Bone marrow (tissue), 2 donors: ENCODE data around the gene GPX6.
"Not testable (repeated sequence)": the region's sequence is repeated elsewhere in the genome, so short reads cannot be mapped to it uniquely, and the experiment has no call there.

Experiments
- DNase-seq, 2 donors: peaks; one replicate each; lab custom pipeline; 2025; lab: John Stamatoyannopoulos, UW

GPX6 gene

DNA sequence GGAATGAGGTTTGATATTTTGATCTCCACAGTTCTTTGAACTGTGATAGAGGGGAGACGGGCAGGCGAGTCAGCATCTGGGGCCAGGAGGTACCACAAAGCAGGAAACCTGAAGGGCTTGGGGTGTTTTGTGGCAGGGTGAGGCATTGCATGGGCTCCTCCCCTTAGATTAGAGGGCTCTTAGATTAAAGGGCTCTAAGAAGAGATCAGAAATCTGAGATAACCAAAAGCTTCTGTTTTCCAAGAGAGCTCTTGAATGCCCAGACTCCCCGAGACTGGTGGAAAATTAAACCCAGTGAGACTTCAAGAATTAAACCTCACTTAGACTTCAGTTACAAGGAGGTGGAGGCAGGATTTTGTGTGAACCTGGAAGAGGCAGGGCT lies 7.6 kb upstream of the GPX6 start:
- DNase-seq, result no peak

DNA sequence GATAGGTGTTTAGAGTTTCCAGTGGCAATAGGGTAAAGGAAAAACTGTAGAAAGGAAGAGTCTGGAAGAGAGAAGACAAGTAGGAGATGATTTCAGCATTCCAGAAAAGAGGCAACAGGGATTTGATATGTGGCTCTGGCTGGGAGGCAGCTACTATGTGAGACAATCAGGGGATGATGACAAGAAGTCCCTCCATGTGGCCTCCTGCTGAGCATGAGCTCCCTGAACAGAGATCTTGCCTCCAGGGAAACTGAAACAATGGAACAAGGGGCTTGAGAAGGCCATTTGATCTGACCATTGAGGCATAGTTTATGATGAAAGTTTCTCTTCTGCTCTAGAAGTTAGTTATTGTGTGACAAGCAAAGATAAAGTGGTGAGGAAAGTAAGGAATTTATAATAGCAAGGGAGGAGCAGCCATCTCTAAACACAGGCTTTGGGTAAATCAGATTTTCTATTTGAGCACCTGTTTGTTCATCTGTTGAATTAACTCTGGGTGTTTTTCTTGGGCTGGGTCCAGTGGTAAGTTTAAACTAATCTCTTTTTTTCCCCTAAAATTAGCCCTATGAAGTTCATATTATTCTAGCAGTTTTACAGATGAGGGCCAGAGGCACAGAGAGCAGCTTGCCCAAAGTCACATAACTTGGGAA lies 7.1 kb upstream of the GPX6 start:
- no peak for DNase-seq

DNA sequence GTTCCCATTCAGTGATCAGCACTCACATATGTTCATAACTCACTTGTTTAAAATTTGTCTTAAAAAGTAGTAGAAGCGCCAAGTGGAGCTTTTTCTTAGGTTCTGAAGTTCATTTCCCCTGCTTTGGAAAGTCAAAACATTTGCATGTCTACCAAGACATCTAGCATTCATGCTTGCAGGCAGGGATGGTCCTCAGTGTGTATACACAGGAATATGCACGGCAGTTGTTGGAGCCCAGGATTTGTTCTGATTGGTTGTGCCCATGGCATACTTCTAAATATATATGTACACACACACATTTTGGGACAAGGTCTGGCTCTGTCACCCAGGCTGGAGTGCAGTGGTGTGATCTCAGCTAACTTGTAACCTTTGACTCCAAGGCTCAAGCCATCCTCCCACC lies 2.4 kb upstream of the GPX6 start:
- no peak for DNase-seq

DNA sequence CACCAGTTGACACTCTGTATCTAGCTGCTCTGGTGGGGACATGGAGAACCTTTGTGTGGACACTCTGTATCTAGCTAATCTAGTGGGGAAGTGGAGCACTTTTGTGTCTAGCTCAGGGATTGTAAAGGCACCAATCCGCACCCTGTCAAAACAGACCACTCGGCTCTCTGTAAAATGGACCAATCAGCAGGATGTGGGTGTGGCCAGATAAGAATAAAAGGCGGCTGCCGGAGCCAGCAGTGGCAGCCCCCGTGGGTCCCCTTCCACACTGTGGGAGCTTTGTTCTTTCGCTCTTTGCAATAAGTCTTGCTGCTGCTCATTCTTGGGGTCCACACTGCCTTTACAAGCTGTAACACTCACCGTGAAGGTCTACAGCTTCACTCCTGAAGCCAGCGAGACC lies 3.2 kb downstream of the GPX6 start:
- not testable (repeated sequence) for DNase-seq

DNA sequence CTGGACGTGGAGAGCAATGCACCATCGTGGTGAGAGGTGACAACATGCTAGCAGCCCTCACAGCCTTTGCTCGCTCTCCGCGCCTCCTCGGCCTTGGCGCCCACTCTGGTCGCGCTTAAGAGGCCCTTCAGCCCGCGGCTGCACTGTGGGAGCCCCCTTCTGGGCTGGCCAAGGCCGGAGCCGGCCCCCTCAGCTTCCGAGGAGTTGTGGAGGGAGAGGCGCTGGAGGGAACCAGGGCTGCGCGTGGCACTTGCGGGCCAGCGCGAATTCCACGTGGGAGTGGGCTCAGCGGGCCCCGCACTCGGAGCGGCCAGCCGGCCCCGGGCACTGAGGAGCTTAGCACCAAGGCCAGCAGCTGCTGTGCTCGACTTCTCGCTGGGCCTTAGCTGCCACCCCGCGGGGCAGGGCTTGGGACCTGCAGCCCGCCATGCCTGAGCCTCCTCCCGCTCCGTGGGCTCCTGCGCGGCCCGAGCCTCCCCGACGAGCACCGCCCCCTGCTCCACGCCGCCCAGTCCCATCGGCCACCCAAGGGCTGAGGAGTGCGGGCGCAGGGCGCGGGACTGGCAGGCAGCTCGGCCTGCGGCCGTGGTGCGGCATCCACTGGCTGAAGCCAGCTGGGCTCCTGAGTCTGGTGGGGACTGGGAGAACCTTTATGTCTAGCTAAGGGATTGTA lies 3.8 kb downstream of the GPX6 start:
- no peak for DNase-seq

DNA sequence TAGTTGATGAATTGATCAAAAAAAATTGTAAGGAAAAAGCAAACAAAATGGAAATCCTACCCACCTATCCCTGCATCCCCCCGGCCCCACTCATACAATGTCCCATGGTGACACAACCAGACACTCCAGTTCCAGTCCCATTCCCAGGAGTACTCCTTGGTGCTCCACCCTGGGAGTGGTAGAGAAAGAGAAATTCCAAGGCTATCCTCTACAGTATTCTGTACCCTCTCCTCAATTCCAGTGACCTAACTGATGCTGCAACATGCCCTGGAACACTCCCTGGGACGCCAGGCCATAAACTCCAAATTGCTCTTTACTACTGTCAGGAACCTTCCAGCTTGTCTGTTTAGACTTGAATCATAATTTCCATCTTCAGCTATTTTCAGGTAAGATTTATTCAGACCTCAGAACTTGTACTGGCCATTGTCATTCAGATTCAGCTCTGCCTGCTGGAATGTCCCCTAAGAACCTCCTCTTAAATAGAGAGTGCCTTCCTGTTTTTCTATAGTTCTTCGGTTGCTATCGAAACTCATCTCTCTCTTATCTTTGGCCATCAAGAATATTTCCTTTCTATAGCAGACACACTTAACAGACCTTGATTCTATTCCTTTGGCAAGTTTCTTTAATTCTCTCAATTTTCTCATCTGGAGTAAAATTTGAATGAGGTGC lies 8.7 kb downstream of the GPX6 start:
- DNase-seq, result no peak

DNA sequence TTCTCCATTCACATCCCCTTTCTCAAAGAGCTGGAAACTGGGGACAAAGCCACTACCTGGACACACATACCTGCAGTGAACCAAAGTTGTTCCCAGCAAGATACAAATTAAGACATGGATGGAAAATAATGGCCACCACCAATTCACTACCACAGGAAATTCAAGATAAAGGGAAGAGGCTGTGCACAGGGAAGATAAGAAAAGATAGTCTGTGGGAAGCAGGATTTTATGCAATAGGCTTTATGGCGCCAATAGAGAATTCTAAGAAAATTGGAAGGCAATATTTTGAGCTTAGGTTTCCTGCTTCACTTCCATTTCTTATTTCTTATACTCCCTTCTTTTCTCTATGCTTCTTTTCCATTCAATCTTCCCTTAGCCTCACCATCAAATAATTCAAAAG lies 9.9 kb downstream of the GPX6 start:
- no peak for DNase-seq

DNA sequence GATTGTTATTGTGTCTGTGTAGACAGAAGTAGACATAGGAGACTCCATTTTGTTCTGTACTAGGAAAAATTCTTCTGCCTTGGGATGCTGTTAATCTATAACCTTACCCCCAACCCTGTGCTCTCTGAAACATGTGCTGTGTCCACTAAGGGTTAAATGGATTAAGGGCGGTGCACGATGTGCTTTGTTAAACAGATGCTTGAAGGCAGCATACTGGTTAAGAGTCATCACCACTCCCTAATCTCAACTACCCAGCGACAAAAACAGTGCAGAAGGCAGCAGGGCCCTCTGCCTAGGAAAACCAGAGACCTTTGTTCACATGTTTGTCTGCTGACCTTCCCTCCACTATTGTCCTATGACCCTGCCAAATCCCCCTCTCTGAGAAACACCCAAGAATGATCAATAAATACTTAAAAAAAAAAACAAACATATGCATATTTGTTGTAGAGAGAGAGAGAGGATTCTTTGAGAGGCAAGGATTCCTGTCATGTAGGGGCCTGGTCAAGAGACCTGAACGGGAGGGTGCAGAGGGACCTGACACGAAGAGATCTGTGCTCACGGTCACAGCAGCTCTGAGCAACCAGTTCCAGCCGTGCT lies 12.8 kb downstream of the GPX6 start:
- not testable (repeated sequence) for DNase-seq

DNA sequence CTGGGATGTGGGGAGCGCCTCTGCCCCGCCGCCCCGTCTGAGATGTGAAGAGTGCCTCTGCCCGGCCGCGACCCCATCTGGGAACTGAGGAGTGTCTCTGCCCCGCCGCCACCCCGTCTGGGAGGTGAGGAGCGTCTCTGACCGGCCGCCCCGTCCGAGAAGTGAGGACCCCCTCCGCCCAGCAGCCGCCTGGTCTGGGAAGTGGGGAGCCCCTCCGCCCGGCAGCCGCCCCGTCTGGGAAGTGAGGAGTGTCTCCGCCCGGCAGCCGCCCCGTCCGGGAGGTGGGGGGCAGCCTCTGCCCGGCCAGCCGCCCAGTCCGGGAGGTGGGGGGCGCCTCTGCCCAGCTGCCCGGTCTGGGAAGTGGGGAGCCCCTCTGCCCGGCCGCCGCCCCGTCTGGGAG lies 13.5 kb downstream of the GPX6 start:
- DNase-seq, result not testable (repeated sequence)

DNA sequence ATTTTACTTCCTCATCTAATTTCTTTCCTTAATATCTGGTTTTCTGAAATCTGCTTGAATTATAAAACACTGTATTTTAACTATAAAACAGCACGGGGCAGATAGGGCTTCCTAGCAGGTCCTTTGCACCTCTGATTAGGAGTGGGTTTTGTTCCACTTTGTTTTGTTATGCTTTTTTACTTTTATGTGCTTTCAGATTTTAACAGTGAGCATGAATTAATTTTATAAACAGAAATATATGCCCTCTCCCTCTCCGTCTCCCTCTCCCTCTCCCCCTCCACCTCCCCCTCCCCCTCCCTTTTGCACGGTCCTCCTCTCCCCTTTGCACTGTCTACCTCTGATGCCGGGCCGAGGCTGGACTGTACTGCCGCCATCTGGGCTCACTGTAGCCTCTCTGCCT lies 14.3 kb downstream of the GPX6 start:
- DNase-seq, result no peak

DNA sequence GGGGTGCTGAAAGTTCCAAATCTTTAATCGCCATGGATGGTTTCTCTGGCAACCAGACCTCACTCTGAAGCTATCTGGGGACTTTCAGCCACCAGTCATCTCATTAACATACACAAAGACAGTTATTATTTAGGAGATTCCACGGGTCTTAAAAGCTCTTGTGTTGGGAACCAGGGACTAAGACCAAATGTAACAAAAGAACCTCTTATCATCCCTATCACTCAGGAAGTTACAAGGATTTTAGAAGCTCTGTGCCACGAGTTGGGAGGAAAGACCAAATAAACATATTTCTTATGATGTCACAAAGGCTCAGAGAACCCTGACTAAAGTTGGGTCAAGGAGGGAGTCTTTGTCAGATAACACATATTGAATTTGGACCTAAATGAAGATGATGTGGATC lies 17.7 kb downstream of the GPX6 start:
- no peak for DNase-seq

DNA sequence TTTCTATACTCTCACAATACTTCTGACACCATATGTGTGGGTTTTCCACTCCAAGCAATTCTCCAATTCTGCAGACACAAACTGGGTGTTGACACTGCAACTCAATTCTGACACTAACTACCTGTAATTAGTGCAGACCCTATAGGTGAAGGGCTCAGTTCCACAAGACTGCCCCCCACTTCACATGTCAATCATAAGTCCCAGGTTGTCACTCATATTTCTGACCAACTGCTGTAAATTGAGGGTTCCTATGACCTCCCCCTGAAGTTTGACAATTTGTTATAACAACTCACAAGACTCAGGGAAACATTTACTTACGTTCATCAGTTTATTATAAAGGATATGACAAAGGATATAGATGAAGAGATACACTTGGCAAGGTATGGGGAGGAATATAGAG lies 18.3 kb downstream of the GPX6 start:
- no peak for DNase-seq

DNA sequence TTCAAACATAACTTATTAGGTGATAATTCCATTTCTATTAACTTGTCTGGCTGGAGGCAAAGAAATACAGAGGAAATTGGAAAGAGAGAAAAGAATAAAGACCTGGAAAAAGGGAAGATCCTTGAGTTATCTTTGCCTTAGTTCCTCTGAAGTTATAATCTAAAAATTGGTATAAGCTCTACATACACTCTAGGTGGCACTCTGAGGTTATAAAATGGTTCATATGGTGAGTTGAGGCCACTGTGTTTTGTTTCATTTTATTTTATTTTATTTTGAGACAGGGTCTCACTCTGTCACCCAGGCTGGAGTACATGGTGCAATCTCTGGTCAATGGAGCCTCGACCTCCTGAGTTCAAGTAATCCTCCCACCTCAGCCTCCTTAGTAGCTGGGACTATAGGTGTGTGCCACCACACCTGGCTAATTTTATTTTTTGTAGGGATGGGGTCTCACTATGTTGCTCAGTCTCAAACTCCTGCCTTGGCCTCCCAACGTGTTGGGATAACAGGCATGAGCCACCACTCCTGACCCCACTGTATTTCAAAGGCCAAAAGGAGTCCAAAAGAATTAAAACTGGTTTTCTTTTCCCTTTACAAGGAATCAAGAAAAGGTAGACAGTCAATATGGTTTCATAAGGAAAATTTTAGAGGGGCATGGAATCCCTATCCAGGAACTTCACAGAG lies 19.4 kb downstream of the GPX6 start:
- DNase-seq, result no peak

DNA sequence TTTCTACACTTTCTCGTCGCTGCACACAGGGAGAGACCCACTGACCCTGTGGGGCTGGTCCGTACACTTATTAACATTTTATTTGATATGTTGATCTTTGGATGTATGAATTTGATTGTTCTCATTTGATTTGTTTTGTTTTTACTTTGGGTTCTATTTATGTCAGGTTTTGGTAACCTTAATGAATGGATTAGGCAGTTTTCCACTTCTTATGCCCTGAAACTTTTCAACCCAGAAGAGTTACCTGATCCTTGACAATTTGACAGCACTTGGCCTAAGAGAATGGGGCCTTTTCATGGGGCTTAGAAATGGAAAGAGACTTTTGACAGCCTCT lies 23.6 kb downstream of the GPX6 start:
- no peak for DNase-seq

DNA sequence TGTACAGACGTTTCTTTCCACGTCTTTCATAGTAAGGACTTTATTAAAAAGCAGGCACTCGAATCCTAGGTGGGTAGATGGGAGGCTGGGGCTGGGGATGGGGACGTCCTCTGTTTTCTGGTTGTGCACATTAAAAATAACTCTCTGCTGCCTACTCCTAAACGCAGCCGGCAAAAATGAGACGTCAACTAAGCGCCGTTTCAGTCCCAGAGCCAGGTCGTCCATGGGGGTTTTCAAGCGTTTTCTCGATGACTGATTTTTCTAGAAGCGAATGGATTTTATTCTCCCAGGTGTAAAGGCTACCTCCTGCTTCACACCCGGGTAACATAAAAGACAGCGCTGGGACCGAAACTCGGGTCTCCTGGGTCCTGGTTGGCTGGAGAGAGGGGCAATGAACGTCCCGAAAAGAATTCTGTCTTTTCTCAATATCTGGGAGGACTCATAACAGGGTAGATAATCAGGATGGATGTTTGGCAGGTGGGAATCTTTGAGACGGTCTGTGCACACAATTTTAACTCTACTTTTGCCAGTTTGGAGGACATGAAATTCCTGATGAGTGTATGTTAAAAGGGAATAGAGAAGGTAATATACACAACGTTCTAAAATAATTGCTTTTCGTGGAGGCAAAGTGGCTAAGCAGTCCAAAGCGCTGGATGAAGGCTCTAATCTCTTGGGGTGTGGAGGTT lies 25.2 kb downstream of the GPX6 start:
- DNase-seq, result no peak

DNA sequence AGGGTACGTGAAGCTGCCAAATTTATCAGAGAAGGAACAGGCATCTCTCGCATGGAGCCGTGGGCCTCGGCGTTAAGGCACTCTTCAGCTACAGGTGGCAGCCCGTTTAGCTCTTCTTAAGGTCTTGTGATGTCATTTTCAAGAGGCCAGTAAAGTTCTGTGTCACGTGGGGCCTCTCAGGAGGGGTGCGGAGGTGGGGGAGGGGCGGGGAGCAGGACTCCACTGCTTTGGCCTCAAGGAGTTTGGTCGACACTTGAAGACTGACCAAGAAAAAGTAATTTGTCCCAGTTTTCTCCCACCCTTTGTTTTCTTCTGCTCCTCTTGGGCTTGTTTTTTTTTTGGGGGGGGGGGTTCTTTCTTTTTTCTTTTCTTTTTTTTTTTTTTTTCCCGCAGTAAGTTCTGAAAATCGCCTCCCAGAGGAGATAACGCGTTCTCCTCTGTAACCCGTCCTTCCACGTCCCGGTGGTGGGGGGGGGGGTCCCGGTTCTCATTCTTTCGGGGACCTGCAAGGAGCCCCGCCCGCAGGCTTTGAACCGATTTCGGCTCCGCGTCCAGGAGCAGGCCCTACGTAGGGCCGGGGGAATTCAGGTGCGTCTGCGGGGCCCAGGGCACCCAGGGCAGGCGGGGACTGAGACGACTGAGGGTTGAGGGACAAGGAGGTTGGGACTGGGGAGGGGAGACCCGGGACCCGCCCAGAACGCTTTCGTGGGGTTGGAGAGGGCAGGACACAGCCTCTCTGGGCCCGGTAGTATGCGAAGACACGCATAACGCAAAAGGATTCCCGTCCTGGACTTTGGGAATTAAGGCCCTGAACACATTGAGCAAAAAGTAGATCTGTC lies 26.0 kb downstream of the GPX6 start:
- no peak for DNase-seq

DNA sequence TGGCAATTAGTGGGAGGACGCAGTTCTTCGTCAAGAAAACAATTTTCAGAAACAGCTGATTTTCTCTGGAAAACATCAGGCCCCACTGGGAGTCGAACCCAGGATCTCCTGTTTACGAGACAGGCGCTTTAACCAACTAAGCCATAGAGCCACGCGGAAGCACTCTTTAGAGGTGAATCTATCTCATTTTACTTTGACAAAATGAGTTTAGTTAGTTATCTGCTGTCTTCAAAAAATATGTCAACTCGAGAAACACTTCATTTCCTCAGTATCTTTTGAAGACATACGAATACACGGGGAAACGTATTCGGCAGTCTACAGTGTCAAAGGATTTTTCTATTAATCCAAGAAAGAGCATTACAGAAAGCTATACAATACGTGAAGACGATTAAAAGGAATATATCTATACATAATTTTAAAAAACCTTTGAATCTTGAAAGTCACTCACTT lies 26.7 kb downstream of the GPX6 start:
- no peak for DNase-seq

DNA sequence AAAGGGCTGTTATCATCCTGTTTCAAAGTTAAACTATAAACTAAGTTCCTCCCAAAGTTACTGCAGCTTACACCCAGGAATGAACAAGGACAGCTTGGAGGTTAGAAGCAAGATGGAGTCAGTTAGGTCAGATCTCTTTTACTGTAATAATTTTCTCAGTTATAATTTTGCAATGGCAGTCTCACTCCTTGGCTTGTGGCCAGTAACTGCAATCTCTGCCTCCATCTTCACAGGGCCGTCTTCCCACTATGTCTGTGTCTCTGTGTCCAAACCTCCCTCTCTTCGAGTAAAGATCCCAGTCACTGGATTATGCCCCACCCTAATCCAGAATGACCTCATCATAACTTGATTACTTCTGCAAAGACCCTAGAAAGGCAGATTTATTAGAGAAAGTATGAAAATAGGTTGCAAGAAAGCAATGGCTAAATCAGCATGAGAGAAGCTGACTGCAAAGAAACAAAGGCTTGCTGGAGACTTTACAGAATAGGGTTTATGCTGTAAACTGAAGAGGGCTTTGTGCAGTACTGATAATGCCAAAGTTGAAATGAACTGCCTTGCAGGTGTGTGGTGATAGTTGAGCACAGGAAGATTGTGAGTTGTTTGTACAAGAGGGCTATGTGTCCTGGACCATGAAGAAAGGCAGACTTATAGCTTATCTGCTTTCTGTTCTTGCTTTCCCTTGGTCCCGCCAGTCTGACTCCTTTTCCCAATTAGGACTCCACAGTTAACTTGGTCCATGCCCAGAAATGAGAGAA lies 28.4 kb downstream of the GPX6 start:
- no peak for DNase-seq

DNA sequence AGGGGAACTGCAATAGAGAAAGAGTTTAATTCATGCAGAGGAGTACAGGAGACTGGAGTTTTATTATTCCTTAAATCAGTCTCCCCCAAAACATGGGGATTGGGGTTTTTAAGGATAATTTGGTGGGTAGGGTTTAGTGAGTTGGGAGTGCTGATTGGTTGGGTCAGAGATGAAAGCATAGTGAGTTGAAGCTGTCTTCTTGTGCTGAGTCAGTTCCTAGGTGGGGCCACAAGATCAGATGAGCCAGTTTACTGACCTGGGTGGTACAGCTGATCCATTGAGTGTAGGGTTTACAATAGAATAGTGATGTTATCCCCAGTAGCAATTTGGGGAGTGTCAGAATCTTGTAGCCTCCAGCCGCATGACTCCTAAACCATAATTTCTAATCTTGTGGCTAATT lies 29.1 kb downstream of the GPX6 start:
- no peak for DNase-seq

DNA sequence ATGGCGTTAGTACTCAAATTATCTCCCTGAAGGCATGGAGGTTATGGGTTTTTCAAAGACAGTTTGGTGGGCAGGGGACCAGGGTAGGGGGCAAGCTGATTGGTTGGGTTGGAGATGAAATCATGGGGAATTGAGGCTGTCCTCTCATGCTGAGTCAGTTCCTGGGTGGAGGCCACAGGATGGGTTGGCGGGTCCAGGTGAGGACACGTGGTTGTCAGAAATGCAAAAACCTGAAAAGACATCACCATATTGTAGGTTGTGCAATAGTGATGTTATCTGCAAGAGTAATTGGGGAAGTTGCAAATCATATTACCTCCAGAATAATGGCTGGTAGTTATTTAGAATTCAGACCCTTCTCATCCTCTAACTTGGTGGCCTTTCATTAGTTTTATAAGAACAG lies 30.1 kb downstream of the GPX6 start:
- no peak for DNase-seq
